ENCODE data around the gene MAMDC2. TPM values are rescaled to one million over a fixed set of nuclear protein-coding genes. Genes with fewer than 3 reads are reported as not detected.
A peak's percentile ranks its signal among the peaks of the same experiment; 100 is the strongest.

The MAMDC2 gene
- total RNA-seq, 1 experiment from 2014 or later = 1.2 TPM

- BruUV-seq (replicated peaks) = no TSS peak
- no peak for TF ChIP-seq TCF7L2 (IDR thresholded peaks at IDR 0.05; ENCODE audit: borderline replicate concordance, extremely low read depth, insufficient read depth, insufficient read length)
- TF ChIP-seq, protein P1, sequence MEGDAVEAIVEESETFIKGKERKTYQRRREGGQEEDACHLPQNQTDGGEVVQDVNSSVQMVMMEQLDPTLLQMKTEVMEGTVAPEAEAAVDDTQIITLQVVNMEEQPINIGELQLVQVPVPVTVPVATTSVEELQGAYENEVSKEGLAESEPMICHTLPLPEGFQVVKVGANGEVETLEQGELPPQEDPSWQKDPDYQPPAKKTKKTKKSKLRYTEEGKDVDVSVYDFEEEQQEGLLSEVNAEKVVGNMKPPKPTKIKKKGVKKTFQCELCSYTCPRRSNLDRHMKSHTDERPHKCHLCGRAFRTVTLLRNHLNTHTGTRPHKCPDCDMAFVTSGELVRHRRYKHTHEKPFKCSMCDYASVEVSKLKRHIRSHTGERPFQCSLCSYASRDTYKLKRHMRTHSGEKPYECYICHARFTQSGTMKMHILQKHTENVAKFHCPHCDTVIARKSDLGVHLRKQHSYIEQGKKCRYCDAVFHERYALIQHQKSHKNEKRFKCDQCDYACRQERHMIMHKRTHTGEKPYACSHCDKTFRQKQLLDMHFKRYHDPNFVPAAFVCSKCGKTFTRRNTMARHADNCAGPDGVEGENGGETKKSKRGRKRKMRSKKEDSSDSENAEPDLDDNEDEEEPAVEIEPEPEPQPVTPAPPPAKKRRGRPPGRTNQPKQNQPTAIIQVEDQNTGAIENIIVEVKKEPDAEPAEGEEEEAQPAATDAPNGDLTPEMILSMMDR (IDR thresholded peaks at IDR 0.05 in 2 of 3, conservative IDR thresholded peaks at IDR 0.05 in 1 of 3; ENCODE audit: borderline replicate concordance in 1 of 3, insufficient read depth in 1 of 3, low read depth in 2 of 3, low read length in 2 of 3) = no peak
- ChIA-PET RAD21 (ENCODE audit: low non-redundant PET in 1 of 2, low total read pairs in 2 of 2, uncharacterized antibody in 2 of 2, unreplicated experiment in 2 of 2) (no interaction called here), POLR2A (no interaction called here), CTCF (no interaction called here)
- H3K27ac ChIP-seq (ENCODE audit: low read depth, low read length) = no peak overlapping the region
- no peak overlapping the region for H2AFZ ChIP-seq (ENCODE audit: low read depth, low read length, poor library complexity, severe bottlenecking)
- H3K4me3 ChIP-seq (replicated peaks in 1 of 2; ENCODE audit: low read depth in 1 of 2, low read length in 2 of 2) = peak overlapping the region in 1 of 2 experiments; percentile 80; a peak in 1 of 4 replicates
- no peaks in the 10 kb centered on the region for H3K27me3 ChIP-seq (ENCODE audit: insufficient read depth, low read length)
- H3K4me1 ChIP-seq (ENCODE audit: control insufficient read depth in 1 of 2, insufficient read depth in 2 of 2, low read length in 2 of 2) = peaks cover 8 to 28% of the 10 kb centered on the region in 2 experiments
- no peaks in the 10 kb centered on the region for H3K9me2 ChIP-seq (ENCODE audit: insufficient read depth)
- peaks cover 32 to 35% of the 10 kb centered on the region in 2 experiments for H3K36me3 ChIP-seq (ENCODE audit: control insufficient read depth in 1 of 2, insufficient read depth in 2 of 2, low read length in 2 of 2)
- no peaks in the 10 kb centered on the region for H3K9me3 ChIP-seq (ENCODE audit: control insufficient read depth in 1 of 2, insufficient read depth in 1 of 2, low read depth in 1 of 2, low read length in 2 of 2)
- H3K4me2 ChIP-seq (ENCODE audit: low read length) = peak overlapping the region; percentile 92
- H3K9ac ChIP-seq (ENCODE audit: low read length) = no peak overlapping the region
- no peak for ATAC-seq
- peaks cover 16% of the 10 kb centered on the region; the same call in 1 of the 2 replicates for H4K20me1 ChIP-seq (ENCODE audit: insufficient read depth)
- DNase-seq (ENCODE audit: low read depth, low spot score) = no peak
- H3K79me2 ChIP-seq (ENCODE audit: insufficient read depth, low read length) = peaks cover 68% of the 10 kb centered on the region
- intact Hi-C loops (cut with micrococcal nuclease) = no loop called here
Measured at GRCh38 chr9:70260606-70261005, 217.0 kb downstream of the MAMDC2 start.

GRCh38 chr9:70261131-70261870 is 217.7 kb downstream of the MAMDC2 start:
- RAD21 ChIA-PET (ENCODE audit: low non-redundant PET in 1 of 2, low total read pairs in 2 of 2, uncharacterized antibody in 2 of 2, unreplicated experiment in 2 of 2) = no interaction called here
- no TSS peak for BruUV-seq (replicated peaks)
- Histone ChIP-seq H3K79me2 (ENCODE audit: insufficient read depth, low read length) (peaks cover 75% of the 10 kb centered on the region), H3K9ac (ENCODE audit: low read length) (no peak overlapping the region), H3K9me2 (ENCODE audit: insufficient read depth) (no peaks in the 10 kb centered on the region), H3K4me3 (replicated peaks in 1 of 2; ENCODE audit: low read depth in 1 of 2, low read length in 2 of 2) (no peak overlapping the region), H3K27me3 (ENCODE audit: insufficient read depth, low read length) (no peaks in the 10 kb centered on the region), H3K36me3 (ENCODE audit: control insufficient read depth in 1 of 2, insufficient read depth in 2 of 2, low read length in 2 of 2) (peaks cover 36 to 37% of the 10 kb centered on the region in 2 experiments), H3K4me1 (ENCODE audit: control insufficient read depth in 1 of 2, insufficient read depth in 2 of 2, low read length in 2 of 2) (peaks cover 8 to 28% of the 10 kb centered on the region in 2 experiments), H3K9me3 (ENCODE audit: control insufficient read depth in 1 of 2, insufficient read depth in 1 of 2, low read depth in 1 of 2, low read length in 2 of 2) (no peaks in the 10 kb centered on the region), H2AFZ (ENCODE audit: low read depth, low read length, poor library complexity, severe bottlenecking) (no peak overlapping the region), H4K20me1 (ENCODE audit: insufficient read depth) (peaks cover 16% of the 10 kb centered on the region; the same call in 1 of the 2 replicates), H3K27ac (ENCODE audit: low read depth, low read length) (no peak overlapping the region), H3K4me2 (ENCODE audit: low read length) (no peak overlapping the region)
- CTCF ChIA-PET = no interaction called here
- DNase-seq (ENCODE audit: low read depth, low spot score) = no peak
- intact Hi-C loops (cut with micrococcal nuclease) = no loop called here
- no peak for ATAC-seq
- POLR2A ChIA-PET = no interaction called here
- TF ChIP-seq, protein P1 (IDR thresholded peaks at IDR 0.05 in 2 of 3, conservative IDR thresholded peaks at IDR 0.05 in 1 of 3; ENCODE audit: borderline replicate concordance in 1 of 3, insufficient read depth in 1 of 3, low read depth in 2 of 3, low read length in 2 of 3) = no peak
- no peak for TF ChIP-seq CEBPB (IDR thresholded peaks at IDR 0.05; ENCODE audit: low read depth)
- TF ChIP-seq RAD21 (IDR thresholded peaks at IDR 0.05; ENCODE audit: low read depth) = no peak
- TF ChIP-seq, protein P2, sequence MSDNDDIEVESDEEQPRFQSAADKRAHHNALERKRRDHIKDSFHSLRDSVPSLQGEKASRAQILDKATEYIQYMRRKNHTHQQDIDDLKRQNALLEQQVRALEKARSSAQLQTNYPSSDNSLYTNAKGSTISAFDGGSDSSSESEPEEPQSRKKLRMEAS (IDR thresholded peaks at IDR 0.05) = no peak
- TF ChIP-seq YY1 (IDR thresholded peaks at IDR 0.05; ENCODE audit: extremely low read depth, insufficient replicate concordance, low read depth, low read length) = no peak
- TF ChIP-seq POLR2AphosphoS5 (IDR thresholded peaks at IDR 0.05; ENCODE audit: low read depth, low read length) = no peak
- no peak for TF ChIP-seq POLR2A (IDR thresholded peaks at IDR 0.05; ENCODE audit: borderline replicate concordance, extremely low read depth, insufficient read depth, insufficient read length)
- TF ChIP-seq EGR1 (IDR thresholded peaks at IDR 0.05; ENCODE audit: low read depth) = no peak
- TF ChIP-seq CBX3 (IDR thresholded peaks at IDR 0.05; ENCODE audit: low read depth) = no peak

All from HCT116 (cell line).